ENCODE results near the gene ADAM19. TPM values are rescaled to one million over a fixed set of nuclear protein-coding genes. Genes with fewer than 3 reads are reported as not detected.

The ADAM19 gene
- total RNA-seq, 1 donor from 2014 or later = 41.2 TPM

- Mint-ChIP-seq H3K27ac (ENCODE audit: unreplicated experiment) (no peak overlapping the region), H3K27me3 (ENCODE audit: unreplicated experiment) (no peaks in the 10 kb centered on the region), H3K4me1 (ENCODE audit: low read depth, unreplicated experiment) (no peaks in the 10 kb centered on the region), H3K9me3 (ENCODE audit: unreplicated experiment) (no peaks in the 10 kb centered on the region), H3K36me3 (ENCODE audit: unreplicated experiment) (peaks cover 5% of the 10 kb centered on the region), H3K4me3 (ENCODE audit: unreplicated experiment) (no peak overlapping the region)
- TF ChIP-seq, protein P1, sequence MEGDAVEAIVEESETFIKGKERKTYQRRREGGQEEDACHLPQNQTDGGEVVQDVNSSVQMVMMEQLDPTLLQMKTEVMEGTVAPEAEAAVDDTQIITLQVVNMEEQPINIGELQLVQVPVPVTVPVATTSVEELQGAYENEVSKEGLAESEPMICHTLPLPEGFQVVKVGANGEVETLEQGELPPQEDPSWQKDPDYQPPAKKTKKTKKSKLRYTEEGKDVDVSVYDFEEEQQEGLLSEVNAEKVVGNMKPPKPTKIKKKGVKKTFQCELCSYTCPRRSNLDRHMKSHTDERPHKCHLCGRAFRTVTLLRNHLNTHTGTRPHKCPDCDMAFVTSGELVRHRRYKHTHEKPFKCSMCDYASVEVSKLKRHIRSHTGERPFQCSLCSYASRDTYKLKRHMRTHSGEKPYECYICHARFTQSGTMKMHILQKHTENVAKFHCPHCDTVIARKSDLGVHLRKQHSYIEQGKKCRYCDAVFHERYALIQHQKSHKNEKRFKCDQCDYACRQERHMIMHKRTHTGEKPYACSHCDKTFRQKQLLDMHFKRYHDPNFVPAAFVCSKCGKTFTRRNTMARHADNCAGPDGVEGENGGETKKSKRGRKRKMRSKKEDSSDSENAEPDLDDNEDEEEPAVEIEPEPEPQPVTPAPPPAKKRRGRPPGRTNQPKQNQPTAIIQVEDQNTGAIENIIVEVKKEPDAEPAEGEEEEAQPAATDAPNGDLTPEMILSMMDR (IDR thresholded peaks at IDR 0.05; ENCODE audit: partially characterized antibody, unreplicated experiment) = no peak
- no peak for DNase-seq
Measured at GRCh38 chr5:157610990-157611389, 35.4 kb upstream of the ADAM19 start.

- Mint-ChIP-seq H3K9me3 (ENCODE audit: unreplicated experiment) (no peaks in the 10 kb centered on the region), H3K27me3 (ENCODE audit: unreplicated experiment) (no peaks in the 10 kb centered on the region), H3K36me3 (ENCODE audit: unreplicated experiment) (peaks cover 5% of the 10 kb centered on the region), H3K4me3 (ENCODE audit: unreplicated experiment) (no peak overlapping the region), H3K27ac (ENCODE audit: unreplicated experiment) (no peak overlapping the region), H3K4me1 (ENCODE audit: low read depth, unreplicated experiment) (no peaks in the 10 kb centered on the region)
- DNase-seq = no peak
- TF ChIP-seq, protein P1 (IDR thresholded peaks at IDR 0.05; ENCODE audit: partially characterized antibody, unreplicated experiment) = no peak
Measured at GRCh38 chr5:157608972-157609565, 33.5 kb upstream of the ADAM19 start.

DNA sequence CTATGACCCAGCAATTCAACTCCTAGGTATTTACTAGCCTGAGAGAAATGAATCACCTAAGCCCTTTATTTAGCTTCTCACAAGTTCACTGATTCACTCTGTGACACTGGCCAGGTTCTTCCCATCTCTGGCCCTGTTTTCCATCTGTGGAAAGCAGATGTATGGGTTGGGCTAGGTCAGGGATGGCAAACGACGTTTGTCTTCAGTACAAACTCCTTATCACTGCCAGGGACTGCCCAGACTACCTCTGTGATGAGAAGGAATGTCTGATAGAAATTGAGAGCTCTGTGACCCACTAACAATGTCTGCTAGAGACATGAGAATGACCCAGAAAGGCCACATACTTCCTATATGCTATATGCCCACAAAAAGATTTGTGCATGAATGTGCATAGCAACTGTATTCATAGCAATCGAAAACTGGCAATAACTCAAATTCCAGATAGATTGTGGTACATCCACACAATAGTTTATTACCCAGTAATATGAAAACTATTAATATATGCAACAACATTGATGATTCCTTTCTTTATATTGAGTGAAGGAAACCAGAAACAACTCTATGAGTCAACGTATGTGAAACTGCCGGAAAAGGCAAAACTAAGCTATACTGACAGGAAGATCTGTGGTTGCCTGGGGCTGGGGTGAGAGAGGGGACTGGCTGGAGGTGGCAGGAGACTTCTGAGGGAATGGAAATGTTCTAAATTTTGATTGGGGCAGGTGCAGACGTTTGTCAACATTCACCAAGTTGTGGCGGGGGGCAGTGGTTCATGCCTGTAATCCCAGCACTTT, 32.0 kb upstream of the ADAM19 start:
- no peak overlapping the region for H3K4me3 Mint-ChIP-seq (ENCODE audit: unreplicated experiment)
- peaks cover 5% of the 10 kb centered on the region for H3K36me3 Mint-ChIP-seq (ENCODE audit: unreplicated experiment)
- peaks cover 14% of the 10 kb centered on the region for H3K4me1 Mint-ChIP-seq (ENCODE audit: low read depth, unreplicated experiment)
- H3K9me3 Mint-ChIP-seq (ENCODE audit: unreplicated experiment) = peaks cover 3% of the 10 kb centered on the region
- no peak for DNase-seq
- peaks cover 3% of the 10 kb centered on the region for H3K27me3 Mint-ChIP-seq (ENCODE audit: unreplicated experiment)
- no peak overlapping the region for H3K27ac Mint-ChIP-seq (ENCODE audit: unreplicated experiment)
- TF ChIP-seq, protein P1 (IDR thresholded peaks at IDR 0.05; ENCODE audit: partially characterized antibody, unreplicated experiment) = no peak

DNA sequence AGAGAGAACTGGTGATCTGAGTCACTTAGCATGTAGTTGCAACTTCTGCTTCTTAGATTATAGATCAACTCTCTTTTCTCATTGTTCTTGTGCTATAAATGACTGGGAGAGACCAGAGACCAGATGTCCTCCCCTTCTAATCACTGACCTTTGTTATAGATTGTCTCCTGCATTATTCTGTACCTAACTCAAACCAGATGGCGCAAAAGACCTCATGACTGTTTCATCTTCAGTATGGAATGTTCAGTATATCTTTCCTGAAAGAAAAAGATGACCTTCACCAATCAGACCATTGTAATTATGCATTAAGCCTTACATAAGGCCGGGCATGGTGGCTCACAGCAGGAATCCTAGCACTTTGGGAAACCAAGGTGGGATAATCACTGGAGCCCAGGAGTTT, 30.5 kb upstream of the ADAM19 start:
- H3K4me3 Mint-ChIP-seq (ENCODE audit: unreplicated experiment) = no peak overlapping the region
- H3K36me3 Mint-ChIP-seq (ENCODE audit: unreplicated experiment) = peaks cover 5% of the 10 kb centered on the region
- H3K4me1 Mint-ChIP-seq (ENCODE audit: low read depth, unreplicated experiment) = peaks cover 17% of the 10 kb centered on the region
- H3K27ac Mint-ChIP-seq (ENCODE audit: unreplicated experiment) = no peak overlapping the region
- TF ChIP-seq, protein P1 (IDR thresholded peaks at IDR 0.05; ENCODE audit: partially characterized antibody, unreplicated experiment) = no peak
- H3K27me3 Mint-ChIP-seq (ENCODE audit: unreplicated experiment) = peaks cover 3% of the 10 kb centered on the region
- DNase-seq = no peak
- H3K9me3 Mint-ChIP-seq (ENCODE audit: unreplicated experiment) = peaks cover 3% of the 10 kb centered on the region

All from glutamatergic neuron (in vitro differentiated cells).